GM18951 (cell line): Measurements from ENCODE around the gene ACADM.
"Not testable (repeated sequence)": the region's sequence is repeated elsewhere in the genome, so short reads cannot be mapped to it uniquely, and the experiment has no call there.

Experiments
- POLR2A ChIP-seq: IDR thresholded peaks from 4 replicates; pipeline ENCODE4 v1.6.1; 2011; ENCODE audit warnings: mild to moderate bottlenecking; ENCODE audit not compliant: insufficient read length, insufficient read depth; ENCODE audit errors: extremely low read depth
- in situ Hi-C: fragments of 300-500 bp; cut with MboI; formaldehyde crosslinking; loops from one replicate; pipeline ENCODE4 v1.12.0; 2022; ENCODE audit warnings: low sequenced_read_pairs, mixed read lengths, inconsistent platforms; ENCODE audit not compliant: unreplicated experiment

The ACADM gene

DNA sequence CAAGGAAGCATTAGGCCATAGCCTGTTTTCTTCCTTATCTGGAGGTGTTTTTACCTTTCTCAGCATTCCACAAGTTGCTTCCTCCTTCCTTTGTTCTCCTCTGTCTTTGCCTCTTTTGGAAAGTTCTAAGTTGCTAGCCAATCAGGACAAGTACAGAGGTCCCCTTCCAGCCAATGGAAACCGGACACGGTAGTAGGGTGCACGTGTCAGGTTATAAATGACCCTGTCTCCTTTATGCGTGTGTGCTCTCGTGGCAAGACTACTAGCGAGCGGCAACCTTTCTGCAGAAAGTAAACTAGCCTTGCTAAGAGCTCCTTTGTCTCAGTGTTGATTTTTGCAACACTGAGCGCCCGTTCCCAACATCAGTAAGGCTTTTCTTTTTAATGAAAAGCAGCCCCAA lies 1.5 kb upstream of the ACADM start:
- in situ Hi-C loops = no loop called here
- no peak for TF ChIP-seq POLR2A

DNA sequence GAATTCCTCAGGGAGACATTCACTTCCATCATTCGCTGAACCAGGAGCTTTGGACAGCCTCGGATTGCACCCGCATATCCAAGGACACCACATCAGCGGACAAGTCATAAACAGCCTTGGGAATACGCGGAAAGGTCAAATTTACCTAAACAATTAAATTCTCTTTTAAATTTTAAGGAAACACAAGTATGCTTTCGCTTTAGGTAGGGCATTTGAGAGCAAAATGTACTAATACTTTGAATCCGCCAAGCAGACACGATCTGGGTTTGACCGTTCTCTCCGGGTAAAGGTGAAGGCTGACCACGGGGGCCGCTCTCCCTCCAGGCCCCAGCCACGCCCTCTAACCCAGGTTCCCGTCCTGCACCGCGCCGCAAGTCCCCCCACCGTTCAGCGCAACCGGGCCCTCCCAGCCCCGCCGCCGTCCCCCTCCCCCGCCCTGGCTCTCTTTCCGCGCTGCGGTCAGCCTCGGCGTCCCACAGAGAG lies 479 bp upstream of the ACADM start:
- in situ Hi-C loops = no loop called here
- no peak for TF ChIP-seq POLR2A

DNA sequence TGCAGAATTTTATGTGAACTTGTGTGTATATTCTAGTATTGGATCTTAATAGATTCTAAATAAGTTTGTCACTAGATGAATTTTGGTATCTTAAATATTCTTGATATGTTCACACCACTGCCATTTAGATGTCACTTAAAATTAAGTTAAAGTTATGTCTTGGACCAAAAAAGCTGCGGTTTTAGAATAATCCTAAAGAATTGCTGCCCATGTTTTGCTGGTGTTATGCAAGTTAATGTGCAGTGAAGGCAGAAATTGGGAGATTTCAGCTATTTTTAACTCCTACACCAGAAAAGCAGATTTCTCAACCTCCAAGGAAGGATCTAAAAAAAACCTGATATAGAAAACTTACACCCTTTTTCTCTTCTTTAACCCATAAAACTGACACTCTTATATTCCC lies 757 bp downstream of the ACADM start:
- in situ Hi-C loops = no loop called here
- TF ChIP-seq POLR2A = no peak

DNA sequence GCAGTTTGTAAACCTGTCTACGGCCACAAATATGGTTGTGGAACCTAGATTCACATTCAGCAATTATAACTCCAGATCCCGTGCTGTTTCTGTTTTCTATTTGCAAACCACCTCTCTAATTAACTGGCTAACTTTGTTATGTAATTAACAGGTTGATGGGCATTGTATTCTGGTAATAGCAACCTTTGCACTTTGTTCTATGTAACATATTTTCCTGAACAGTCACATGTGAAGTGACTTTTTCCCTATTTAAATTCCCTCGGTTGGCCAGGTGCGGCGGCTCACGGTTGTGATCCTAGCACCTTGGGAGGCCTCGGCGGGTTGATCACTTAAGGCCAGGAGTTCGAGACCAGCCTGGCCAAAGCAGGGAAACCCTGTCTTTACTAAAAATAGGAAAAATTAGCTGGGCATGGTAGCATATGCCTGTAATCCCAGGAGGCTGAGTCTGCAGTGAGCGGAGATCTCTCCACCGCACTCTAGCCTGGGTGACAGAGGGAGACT lies 1.4 kb downstream of the ACADM start:
- no peak for TF ChIP-seq POLR2A
- in situ Hi-C loops = no loop called here

DNA sequence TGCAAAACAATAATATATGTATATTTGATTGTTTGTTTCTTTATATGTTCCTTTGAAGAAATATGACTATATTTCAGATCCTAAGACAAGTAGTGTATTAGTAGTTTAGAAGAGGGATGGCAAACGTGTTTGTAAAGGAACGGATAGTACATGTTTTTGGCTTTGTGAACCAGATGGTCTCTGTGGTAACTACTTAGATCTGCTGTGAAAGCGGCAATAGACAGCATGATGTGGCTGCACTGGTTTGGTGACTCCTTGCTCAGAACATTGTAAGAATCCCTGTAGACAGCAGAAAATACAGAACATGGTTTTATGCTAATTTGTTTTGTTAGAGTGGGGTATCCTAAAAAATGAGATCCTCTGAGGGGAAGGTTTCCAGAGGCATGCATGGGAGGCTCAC lies 3.1 kb downstream of the ACADM start:
- TF ChIP-seq POLR2A = no peak
- in situ Hi-C loops = no loop called here

DNA sequence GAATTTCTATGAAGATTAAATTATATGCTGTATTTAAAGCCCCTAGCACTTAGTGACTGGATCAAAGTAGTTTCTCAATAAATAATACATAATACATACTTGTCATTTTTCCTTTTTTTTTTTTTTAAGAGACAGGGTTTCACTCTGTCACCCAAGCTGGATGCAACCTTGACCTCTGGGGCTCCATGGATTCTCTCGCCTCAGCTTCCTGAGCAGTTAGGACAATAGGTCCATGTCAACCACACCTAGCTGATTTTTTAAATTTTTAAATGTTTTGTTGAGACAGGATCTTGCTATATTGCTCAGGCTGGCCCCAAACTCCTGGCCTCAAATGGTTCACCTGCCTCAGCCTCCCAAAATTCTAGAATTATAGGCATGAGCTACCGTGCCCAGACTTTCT lies 5.9 kb downstream of the ACADM start:
- in situ Hi-C loops = no loop called here
- no peak for TF ChIP-seq POLR2A

DNA sequence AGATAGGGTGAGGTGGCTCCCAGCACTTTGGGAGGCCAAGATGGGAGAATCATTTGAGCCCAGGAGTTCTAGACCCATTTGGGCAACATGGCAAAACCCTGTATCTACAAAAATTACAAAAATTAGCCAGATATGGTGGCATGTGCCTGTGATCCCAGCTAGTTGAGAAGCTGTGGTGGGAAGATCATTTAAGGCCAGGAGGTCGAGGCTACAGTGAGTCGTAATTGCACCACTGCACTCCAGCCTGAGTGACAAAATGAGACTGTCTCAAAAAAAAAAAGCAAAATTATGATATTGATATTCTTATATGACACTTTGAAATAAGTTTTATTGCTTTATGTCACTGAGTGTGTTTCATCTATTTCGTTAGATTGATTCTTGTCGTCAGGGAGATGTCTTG lies 7.4 kb downstream of the ACADM start:
- in situ Hi-C loops = no loop called here
- TF ChIP-seq POLR2A = no peak

DNA sequence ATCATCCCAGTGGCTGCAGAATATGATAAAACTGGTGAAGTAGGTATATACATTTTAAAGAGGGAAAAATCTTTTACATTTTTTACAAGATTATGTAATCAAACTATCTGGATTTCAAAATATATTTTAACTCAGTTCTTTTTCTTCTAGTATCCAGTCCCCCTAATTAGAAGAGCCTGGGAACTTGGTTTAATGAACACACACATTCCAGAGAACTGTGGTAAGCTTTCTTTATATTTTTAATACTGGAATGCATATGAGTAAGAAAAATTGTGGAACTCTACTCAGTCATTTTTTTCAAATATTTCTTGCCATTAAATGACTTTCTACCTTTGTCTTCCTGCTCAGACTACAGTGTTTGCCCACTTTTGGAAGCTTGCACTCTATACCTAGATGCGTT lies 8.2 kb downstream of the ACADM start:
- TF ChIP-seq POLR2A = no peak
- in situ Hi-C loops = no loop called here

DNA sequence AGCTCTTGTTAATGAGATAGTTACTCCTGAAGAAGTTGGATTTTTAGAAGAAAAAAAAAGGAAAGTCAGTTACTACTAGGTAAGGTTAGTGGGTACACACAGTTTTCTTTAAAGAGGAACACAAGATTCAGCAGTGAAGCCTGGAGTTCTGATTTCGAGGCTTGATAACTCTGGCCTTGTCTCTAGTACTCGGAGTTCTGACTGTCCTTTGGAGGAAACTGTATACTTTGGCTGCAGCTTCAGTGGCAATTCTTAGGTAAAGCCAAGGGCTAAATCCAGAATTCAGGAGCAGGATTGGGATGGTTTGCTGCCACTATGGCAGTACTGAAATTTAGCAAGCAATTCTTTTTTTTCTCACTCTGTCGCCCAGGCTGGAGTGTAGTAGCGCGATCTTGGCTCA lies 9.2 kb downstream of the ACADM start:
- in situ Hi-C loops = no loop called here

DNA sequence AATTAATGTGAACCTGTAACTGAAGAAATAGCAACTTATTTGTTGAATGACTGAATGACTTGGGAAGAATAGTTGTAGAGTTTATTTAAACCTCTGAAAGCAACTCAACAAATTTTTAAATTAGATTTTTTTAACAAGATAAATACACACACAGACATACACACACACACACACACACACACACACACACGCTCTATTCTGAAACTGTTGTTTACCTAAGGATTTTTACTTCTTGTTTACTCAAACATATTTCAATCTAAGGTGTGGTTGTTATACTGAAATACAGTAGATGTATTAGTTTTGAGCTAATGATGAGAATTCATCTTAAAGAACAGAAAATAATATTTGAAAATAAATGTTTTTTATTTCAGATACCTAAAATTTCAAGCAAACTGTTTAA lies 11.5 kb downstream of the ACADM start:
- TF ChIP-seq POLR2A = no peak
- in situ Hi-C loops = no loop called here

More for the DNA sequence above, 9.2 kb downstream of the ACADM start:
- no peak for TF ChIP-seq POLR2A

DNA sequence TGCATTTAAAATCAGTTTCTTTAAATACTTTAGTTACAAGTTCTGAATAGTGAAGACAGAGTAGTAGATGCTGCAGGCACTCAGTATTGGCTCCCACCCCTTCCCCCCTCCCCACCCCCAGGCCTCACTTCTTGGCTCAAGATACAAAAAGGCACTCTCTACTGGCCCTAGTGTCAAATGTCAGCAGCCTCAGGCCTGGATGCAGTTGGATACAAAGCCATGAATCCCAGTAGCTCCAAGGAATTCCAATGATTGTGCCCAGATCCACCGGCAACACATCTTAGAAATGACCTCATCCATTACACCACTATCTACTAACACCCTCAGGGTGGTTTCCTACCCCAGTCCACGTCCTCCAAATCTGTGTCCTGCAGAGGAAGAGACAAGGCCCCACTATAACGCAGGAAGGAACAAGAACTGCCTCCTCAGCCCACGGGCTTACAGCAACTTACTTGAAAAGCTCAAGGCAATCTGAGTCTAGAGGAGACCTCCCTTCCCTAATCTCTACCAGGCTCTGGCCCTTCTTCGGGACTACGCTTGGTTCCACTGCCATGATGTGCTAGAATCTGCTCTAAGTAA lies 17.6 kb downstream of the ACADM start:
- in situ Hi-C loops = no loop called here
- TF ChIP-seq POLR2A = no peak

DNA sequence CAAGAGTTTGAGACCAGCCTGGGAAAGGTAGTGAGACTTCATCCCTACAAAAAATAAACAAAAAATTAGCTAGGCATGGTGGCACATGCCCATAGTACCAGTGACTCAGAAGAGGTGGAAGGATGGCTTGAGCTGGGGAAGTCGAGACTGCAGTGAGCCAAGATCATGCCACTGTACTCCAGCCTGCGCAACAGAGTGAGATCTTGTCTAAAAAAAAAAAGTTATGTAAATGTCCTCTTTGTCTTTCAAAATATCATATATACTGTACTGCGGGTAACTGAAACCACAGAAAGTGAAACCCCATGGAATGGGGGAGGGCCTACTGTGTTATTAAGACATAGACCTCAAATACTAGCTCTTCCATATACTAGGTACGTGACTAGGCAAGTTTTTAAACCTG lies 20.8 kb downstream of the ACADM start:
- in situ Hi-C loops = no loop called here
- TF ChIP-seq POLR2A = no peak

DNA sequence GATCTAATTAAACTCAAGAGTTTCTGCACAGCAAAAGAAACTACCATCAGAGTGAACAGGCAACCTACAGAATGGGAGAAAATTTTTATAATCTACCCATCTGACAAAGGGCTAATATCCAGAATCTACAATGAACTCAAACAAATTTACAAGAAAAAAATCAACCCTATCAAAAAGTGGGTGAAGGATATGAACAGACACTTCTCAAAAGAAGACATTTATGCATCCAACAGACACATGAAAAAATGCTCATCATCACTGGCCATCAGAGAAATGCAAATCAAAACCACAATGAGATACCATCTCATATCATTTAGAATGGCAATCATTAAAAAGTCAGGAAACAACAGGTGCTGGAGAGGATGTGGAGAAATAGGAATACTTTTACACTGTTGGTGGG lies 32.7 kb downstream of the ACADM start:
- in situ Hi-C loops = not testable (repeated sequence)

DNA sequence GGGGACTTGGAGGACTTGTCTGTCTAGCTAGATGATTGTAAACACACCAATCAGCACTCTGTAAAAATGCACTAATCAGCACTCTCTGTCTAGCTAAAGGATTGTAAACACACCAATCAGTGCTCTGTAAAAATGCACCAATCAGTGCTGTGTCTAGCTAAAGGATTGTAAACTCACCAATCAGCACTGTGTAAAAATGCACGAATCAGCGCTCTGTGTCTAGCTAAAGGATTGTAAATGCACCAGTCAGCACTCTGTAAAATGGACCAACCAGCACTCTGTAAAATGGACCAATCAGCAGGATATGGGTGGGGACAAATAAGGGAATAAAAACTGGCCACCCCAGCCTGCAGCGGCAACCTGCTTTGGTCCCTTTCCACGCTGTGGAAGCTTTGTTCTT lies 34.0 kb downstream of the ACADM start:
- in situ Hi-C loops = not testable (repeated sequence)

DNA sequence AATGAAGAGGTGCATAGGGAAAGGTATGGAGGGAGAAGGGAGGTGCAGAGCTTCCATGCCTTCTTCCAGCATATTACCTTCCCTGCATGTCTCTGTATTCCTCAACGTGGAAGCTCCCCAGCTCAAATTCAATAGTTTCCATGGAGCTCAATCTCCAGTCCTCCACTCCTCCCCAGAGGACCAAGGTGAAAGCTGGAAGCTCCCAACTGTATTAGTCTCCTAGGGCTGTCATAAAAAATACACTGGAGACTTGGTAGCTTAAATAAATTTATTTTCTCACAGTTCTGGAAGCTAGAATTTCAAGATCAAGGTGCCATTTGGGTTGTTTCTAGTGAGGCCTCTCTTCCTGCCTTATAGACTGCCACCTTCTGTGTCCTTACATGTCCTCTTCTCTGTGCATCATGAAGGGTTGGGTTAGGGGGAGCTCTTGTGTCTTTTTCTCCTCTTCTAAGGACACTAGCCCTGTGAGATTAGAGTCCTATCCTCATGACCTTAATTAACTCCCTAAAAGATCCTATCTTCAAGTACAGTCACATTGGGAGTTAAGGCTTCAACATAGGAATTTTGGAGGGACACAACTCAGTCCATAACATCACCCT lies 39.6 kb downstream of the ACADM start:
- in situ Hi-C loops = no loop called here

More for the DNA sequence above, 39.6 kb downstream of the ACADM start:
- no peak for TF ChIP-seq POLR2A
